Pancreas (tissue), 10 donors: ENCODE results near the gene XG. TPM values are rescaled to one million over a fixed set of nuclear protein-coding genes. Genes with fewer than 3 reads are reported as not detected.

Source experiments
- ATAC-seq, 4 donors: fragments of 200-7000 bp; cut with Tn5 transposase; one replicate each; pipeline versions ENCODE4 v1.8.0 to v1.9.1; 2020; ENCODE audit warnings: mild to moderate bottlenecking in 4 of 4, moderate library complexity in 4 of 4
- DNase-seq, 6 donors: peaks; one replicate each; pipeline ENCODE4 v3.0.0-alpha.2; 2020
- FAIRE-seq: peaks from 2 replicates; lab custom pipeline; 2012; peaks lifted over from hg19 to GRCh38; lab: Jason Lieb, UNC
- H3K27ac ChIP-seq, 4 donors: fragments of 200-600 bp; sonication (generic); 1 replicate in 3 of 4; 2 replicates in 1 of 4; pipeline versions ENCODE4 v1.5.0 to v1.8.0; 2020
- H3K27me3 ChIP-seq, 4 donors: fragments of 200-600 bp; one replicate each; pipeline ENCODE4 v1.8.0; 2021
- H3K36me3 ChIP-seq, 3 donors: fragments of 200-600 bp; sonication (generic) in 1 of 3; one replicate each; pipeline versions ENCODE4 v1.5.0 to v1.8.0; 2020 to 2021
- H3K4me1 ChIP-seq, 3 donors: fragments of 200-600 bp; one replicate each; pipeline ENCODE4 v1.8.0; 2021
- H3K4me3 ChIP-seq, 4 donors: fragments of 200-600 bp; sonication (generic) in 2 of 4; one replicate each; pipeline versions ENCODE4 v1.5.0 to v1.8.0; 2020 to 2021
- H3K9me3 ChIP-seq, 4 donors: fragments of 200-600 bp; one replicate each; pipeline ENCODE4 v1.8.0; 2021
- WGBS, 2 donors: extraction: QIAGEN DNeasy Blood & Tissue Kit; methylation state at CpG; one replicate each; pipeline ENCODE4 v1.1.7; 2013; 5-methylcytosine and 5-hydroxymethylcytosine counted together
- intact Hi-C, 3 donors: fragments of 100-400 bp; cut with DNase I; formaldehyde crosslinking; loops; one replicate each; pipeline versions ENCODE4 v1.11.1 to v1.14.2; 2022
- polyA plus RNA-seq, 2 donors: library from polyadenylated mRNA; stranded (reverse); fragments of 200-250 nt; gene quantifications; one replicate each; pipeline ENCODE4 v1.2.3, GENCODE V29; 2013
- total RNA-seq, 6 donors: library from RNA; stranded (reverse); fragmentation: NEBNext Ultra II Directional in 4 of 6; extraction: Animal tissue kit (Norgen Biotek cat#: 25700) in 4 of 6; gene quantifications; one replicate each; pipeline versions ENCODE4 v1.2.1 to v1.2.4, GENCODE V29; 2021 to 2023
- TF ChIP-seq, protein P1 (sequence below), 4 donors: fragments of 200-600 bp; sonication (generic) in 3 of 4; IDR thresholded peaks; one replicate each; pipeline versions ENCODE4 v1.5.0 to v1.8.0; 2021; ENCODE audit warnings: antibody characterized with exemption in 4 of 4
- donor health status: healthy with polysubstance abuse.
- donor health status: DM: no; HTN: no; CAD: no; lungs with moderate emphysema.
- donor health status: DM: no; HTN: no; CAD: no.
- donor health status: control.
- donor health status: control.
- donor health status: Bipolar disorder and iron deficiency.
- donor health status: DM: yes; HTN: yes; CAD: no.
- donor health status: DM: no; HTN: no; CAD: no.
- donor health status: DM: no; HTN: no; CAD: no.
- donor health status: DM: yes; HTN: yes; CAD: no.

XG gene
- total and polyA plus RNA-seq, 8 donors: 0.11 to 0.38 (median 0.22) TPM; not detected in 4

DNA sequence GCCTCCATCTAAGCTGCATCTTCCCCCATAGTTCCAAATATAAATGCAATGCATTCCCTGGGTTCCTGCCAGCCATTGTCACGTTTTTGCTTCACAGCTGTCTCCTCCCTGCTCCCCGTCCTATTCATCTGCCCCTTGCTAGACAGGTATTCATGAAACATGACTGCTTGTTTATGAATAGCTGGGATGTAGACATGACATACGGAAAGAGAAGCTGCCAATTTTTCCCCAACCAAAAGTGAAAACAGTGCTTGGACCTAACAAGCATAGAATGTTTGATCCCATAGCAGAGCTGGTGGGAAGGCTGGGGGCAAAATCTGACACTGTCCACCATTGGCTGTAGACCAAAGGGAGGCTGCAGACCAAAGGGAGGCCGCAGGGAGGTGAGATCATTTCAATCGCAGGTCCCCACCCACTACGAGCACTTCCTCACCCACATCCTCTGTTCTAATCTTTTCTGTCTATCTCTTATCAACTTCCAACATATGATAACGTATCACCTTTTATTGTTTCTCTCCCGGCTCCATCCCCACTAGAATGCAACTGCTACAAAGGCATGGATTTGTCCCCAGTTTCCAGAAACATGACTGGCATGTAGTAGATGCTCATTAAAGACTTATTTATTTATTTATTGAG lies 68.4 kb downstream of the XG start:
- Histone ChIP-seq H3K9me3 (no peaks in the 10 kb centered on the region), H3K27me3 (no peaks in the 10 kb centered on the region), H3K27ac (no peak overlapping the region), H3K4me1 (no peaks in the 10 kb centered on the region), H3K36me3 (no peaks in the 10 kb centered on the region), H3K4me3 (no peak overlapping the region)
- FAIRE-seq (no peak), ATAC-seq (no peak), DNase-seq (no peak)
- TF ChIP-seq, protein P1, sequence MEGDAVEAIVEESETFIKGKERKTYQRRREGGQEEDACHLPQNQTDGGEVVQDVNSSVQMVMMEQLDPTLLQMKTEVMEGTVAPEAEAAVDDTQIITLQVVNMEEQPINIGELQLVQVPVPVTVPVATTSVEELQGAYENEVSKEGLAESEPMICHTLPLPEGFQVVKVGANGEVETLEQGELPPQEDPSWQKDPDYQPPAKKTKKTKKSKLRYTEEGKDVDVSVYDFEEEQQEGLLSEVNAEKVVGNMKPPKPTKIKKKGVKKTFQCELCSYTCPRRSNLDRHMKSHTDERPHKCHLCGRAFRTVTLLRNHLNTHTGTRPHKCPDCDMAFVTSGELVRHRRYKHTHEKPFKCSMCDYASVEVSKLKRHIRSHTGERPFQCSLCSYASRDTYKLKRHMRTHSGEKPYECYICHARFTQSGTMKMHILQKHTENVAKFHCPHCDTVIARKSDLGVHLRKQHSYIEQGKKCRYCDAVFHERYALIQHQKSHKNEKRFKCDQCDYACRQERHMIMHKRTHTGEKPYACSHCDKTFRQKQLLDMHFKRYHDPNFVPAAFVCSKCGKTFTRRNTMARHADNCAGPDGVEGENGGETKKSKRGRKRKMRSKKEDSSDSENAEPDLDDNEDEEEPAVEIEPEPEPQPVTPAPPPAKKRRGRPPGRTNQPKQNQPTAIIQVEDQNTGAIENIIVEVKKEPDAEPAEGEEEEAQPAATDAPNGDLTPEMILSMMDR (IDR thresholded peaks at IDR 0.05): no peak
- WGBS, 2 donors: 60 to 68% methylated on average over 8 of the region's 8 CpGs
- intact Hi-C loops: loop anchor here in 1 of 3 donors (10.0 kb wide), 1 partner anchor 175 kb away; no protein-coding TSS in a partner anchor

- no peaks in the 10 kb centered on the region for H3K36me3 ChIP-seq
- FAIRE-seq: no peak
- H3K27ac ChIP-seq: no peak overlapping the region
- ATAC-seq: peak in 2 of 4 donors; percentile 9 to 43
- no peaks in the 10 kb centered on the region for H3K4me1 ChIP-seq
- H3K27me3 ChIP-seq: no peaks in the 10 kb centered on the region
- 40 to 49% methylated on average over 13 of the region's 13 CpGs for WGBS, 2 donors
- DNase-seq: no peak
- intact Hi-C loops: loop anchor here in 1 of 3 donors (10.0 kb wide), 1 partner anchor 179 kb away; no protein-coding TSS in a partner anchor
- H3K9me3 ChIP-seq: no peaks in the 10 kb centered on the region
- TF ChIP-seq, protein P1 (IDR thresholded peaks at IDR 0.05): no peak
- no peak overlapping the region for H3K4me3 ChIP-seq
These were observed 72.1 kb downstream of the XG start for GRCh38 chrX:2823795-2824386.

- TF ChIP-seq, protein P1 (IDR thresholded peaks at IDR 0.05): no peak
- ATAC-seq (no peak), FAIRE-seq (peak; percentile 5), DNase-seq (no peak)
- intact Hi-C loops: loop anchor here in 1 of 3 donors (10.0 kb wide), 1 partner anchor 180 kb away; no protein-coding TSS in a partner anchor
- no peaks in the 10 kb centered on the region for H3K36me3 ChIP-seq
- no peak overlapping the region for H3K27ac ChIP-seq
- no peaks in the 10 kb centered on the region for H3K4me1 ChIP-seq
- H3K27me3 ChIP-seq: no peaks in the 10 kb centered on the region
- H3K4me3 ChIP-seq: no peak overlapping the region
- H3K9me3 ChIP-seq: no peaks in the 10 kb centered on the region
These were observed 73.0 kb downstream of the XG start for GRCh38 chrX:2824886-2825285.

DNA sequence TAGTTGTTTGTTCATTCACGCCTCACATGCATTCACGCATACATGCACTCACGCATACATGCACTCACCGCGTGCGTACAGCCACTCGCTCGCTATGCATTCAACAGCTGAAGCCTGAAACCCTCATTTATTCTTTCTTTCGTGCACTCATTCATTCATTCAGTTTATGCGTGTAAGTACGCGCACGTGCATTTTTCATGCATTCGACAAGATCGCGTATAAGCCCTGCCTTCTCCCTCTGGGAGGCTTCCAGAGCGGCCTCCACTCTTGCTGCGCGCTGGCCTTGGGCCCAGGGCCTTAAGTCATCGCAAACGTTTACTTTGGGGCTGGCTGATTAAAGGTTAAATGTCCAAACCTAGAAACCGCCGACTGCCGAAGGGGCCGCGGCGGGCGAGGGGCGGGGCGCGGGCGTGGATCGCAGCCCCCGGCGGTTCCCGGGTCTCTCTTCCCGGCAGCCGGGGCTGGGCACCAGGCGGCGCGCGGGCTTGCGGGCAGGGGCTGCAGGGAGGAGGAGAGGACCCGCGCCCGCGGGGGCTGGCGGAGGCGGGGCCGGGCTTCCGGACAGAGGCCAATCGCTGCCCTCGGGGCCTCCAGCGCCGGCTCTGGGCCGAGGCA lies 76.6 kb downstream of the XG start, which contains the start of gene GYG2:
TSS of gene GYG2 (plus strand) at position 587 of the 615 bp plus-strand sequence. CDS start 1,259 bp downstream, outside the sequence.
- ATAC-seq: peak; percentile 74 to 86 (median 79)

More for the DNA sequence above, 76.6 kb downstream of the XG start, which contains the start of gene GYG2:
- Histone ChIP-seq H3K36me3 (no peaks in the 10 kb centered on the region), H3K27ac (no peak within 1 kb of the TSS), H3K9me3 (no peaks in the 10 kb centered on the region), H3K27me3 (no peaks in the 10 kb centered on the region), H3K4me1 (no peaks in the 10 kb centered on the region), H3K4me3 (peak within 1 kb of the TSS; percentile 18 to 49 (median 34))
- DNase-seq: peak in 2 of 6 donors; percentile 24 to 68
- WGBS, 2 donors: 17 to 23% methylated on average over 39 to 56 of the region's 56 CpGs
- TF ChIP-seq, protein P1 (IDR thresholded peaks at IDR 0.05): no peak
- intact Hi-C loops: loop anchor here in 1 of 3 donors (10.0 kb wide), 1 partner anchor 184 kb away; no protein-coding TSS in a partner anchor
- FAIRE-seq: no peak
